Measurements from ENCODE around the gene ADM.

DNA sequence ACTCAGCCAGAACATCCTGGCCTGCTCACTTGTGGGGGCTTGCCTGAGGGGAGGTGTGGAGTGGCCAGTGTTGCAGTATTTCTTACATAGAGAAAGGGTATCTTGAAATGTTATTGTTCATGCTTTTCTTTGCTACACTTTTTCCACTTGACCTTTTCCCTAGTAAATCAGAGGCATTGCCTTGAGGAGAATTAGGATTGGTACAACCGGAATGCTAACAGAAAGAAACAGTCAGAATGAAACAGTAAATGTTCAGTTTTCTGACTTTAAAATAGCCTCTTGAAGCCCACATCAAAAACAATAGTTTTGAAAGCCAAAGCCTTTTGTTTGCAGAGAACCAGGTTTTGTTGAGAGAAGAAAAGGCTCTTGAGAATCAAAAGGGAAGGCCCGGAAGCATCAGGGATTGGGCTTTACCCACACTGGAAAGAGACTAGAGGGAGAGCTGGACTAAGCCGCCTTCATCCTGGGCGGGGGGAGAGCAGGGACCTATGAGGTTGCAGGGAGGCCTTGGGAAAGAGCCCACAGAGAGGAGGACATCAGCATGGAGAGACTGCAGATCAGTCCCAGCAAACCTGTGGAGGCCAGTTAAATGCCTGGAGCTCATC is 12.4 kb downstream of the ADM start:
- TF ChIP-seq CTCF (conservative IDR thresholded peaks at IDR 0.05; ENCODE audit: low read length) (no peak), EZH2phosphoT487 (IDR thresholded peaks at IDR 0.05; ENCODE audit: borderline replicate concordance, low read depth, low read length) (no peak)

All from OCI-LY7 (cell line).